HG02840 (cell line): ENCODE data around the gene ICAM4.
"Not testable (repeated sequence)": the region's sequence is repeated elsewhere in the genome, so short reads cannot be mapped to it uniquely, and the experiment has no call there.

Experiments used
- ATAC-seq: cut with Tn5 transposase; IDR thresholded peaks from one replicate; pipeline ENCODE4 v1.9.1; 2021; ENCODE audit warnings: mild to moderate bottlenecking, moderate library complexity, moderate number of reproducible peaks; ENCODE audit not compliant: unreplicated experiment, low FRiP score

Gene ICAM4

GRCh38 chr19:10336725-10337124 is 50.0 kb downstream of the ICAM4 start:
- not testable (repeated sequence) for ATAC-seq
